Thyroid gland (tissue), 4 donors: Measurements from ENCODE around the gene LYRM9. TPM values are rescaled to one million over a fixed set of nuclear protein-coding genes. Genes with fewer than 3 reads are reported as not detected.
"Not testable (repeated sequence)": the region's sequence is repeated elsewhere in the genome, so short reads cannot be mapped to it uniquely, and the experiment has no call there.

Experiments used
- DNase-seq, 2 donors: peaks; one replicate each; pipeline ENCODE4 v3.0.0-alpha.2; 2019
- H3K27ac ChIP-seq, 3 donors: fragments of 200-600 bp; sonication (generic); 1 replicate in 2 of 3; 2 replicates in 1 of 3; pipeline ENCODE4 v1.5.1; 2016 to 2019; ENCODE audit warnings: mild to moderate bottlenecking in 1 of 3, moderate library complexity in 1 of 3
- H3K27me3 ChIP-seq: fragments of 200-600 bp; sonication (generic); one replicate; pipeline ENCODE4 v1.5.1; 2019
- H3K36me3 ChIP-seq, 2 donors: fragments of 200-600 bp; sonication (generic); one replicate each; pipeline ENCODE4 v1.5.1; 2016 to 2019
- H3K4me1 ChIP-seq, 2 donors: fragments of 200-600 bp; sonication (generic); one replicate each; pipeline ENCODE4 v1.5.1; 2017 to 2019
- H3K4me3 ChIP-seq, 3 donors: fragments of 200-600 bp; sonication (generic); replicated peaks in 1 of 3; 1 replicate in 2 of 3; 2 replicates in 1 of 3; pipeline ENCODE4 v1.5.1; 2016; ENCODE audit warnings: mild to moderate bottlenecking in 1 of 3
- H3K9me3 ChIP-seq: fragments of 200-600 bp; sonication (generic); one replicate; pipeline ENCODE4 v1.5.1; 2017
- POLR2A ChIP-seq, 2 donors: fragments of 450-650 bp; IDR thresholded peaks; one replicate each; pipeline ENCODE4 v1.6.1; 2017; ENCODE audit warnings: antibody characterized with exemption in 2 of 2, mild to moderate bottlenecking in 2 of 2, moderate library complexity in 1 of 2
- WGBS, 2 donors: methylation state at CpG; one replicate each; pipeline ENCODE4 v1.1.5; 2017; 5-methylcytosine and 5-hydroxymethylcytosine counted together
- intact Hi-C: fragments of 100-400 bp; cut with DNase I; formaldehyde crosslinking; loops from one replicate; pipeline ENCODE4 v1.15.1; 2023
- total RNA-seq, 4 donors: library from RNA; depleted of rRNA; stranded (reverse); fragments of >200 nt; gene quantifications; one replicate each; pipeline ENCODE4 v1.2.3, GENCODE V29; 2016
- TF ChIP-seq, protein P1 (sequence below), 6 experiments: fragments of 200-600 bp in 3 of 6; fragments of 450-650 bp in 3 of 6; sonication (generic) in 3 of 6; IDR thresholded peaks; one replicate each; pipeline ENCODE4 v1.5.1; 2016 to 2019; ENCODE audit warnings: antibody characterized with exemption in 6 of 6, mild to moderate bottlenecking in 2 of 6, inconsistent platforms in 1 of 6, moderate library complexity in 1 of 6

LYRM9 gene
- total RNA-seq, 4 donors from 2014 or later = 25.5 to 52.7 (median 46.4) TPM

GRCh38 chr17:27888067-27888466, 5.1 kb downstream of the LYRM9 start:
- 87 to 89% methylated on average over 2 of the region's 2 CpGs for WGBS, 2 donors
- Histone ChIP-seq H3K4me1 (peaks cover 32 to 39% of the 10 kb centered on the region in 2 donors), H3K4me3 (no peak overlapping the region), H3K27me3 (no peaks in the 10 kb centered on the region), H3K9me3 (no peaks in the 10 kb centered on the region), H3K36me3 (no peaks in the 10 kb centered on the region), H3K27ac (peak overlapping the region; percentile 79 to 87 (median 81))
- intact Hi-C loops = no loop called here
- TF ChIP-seq, protein P1, sequence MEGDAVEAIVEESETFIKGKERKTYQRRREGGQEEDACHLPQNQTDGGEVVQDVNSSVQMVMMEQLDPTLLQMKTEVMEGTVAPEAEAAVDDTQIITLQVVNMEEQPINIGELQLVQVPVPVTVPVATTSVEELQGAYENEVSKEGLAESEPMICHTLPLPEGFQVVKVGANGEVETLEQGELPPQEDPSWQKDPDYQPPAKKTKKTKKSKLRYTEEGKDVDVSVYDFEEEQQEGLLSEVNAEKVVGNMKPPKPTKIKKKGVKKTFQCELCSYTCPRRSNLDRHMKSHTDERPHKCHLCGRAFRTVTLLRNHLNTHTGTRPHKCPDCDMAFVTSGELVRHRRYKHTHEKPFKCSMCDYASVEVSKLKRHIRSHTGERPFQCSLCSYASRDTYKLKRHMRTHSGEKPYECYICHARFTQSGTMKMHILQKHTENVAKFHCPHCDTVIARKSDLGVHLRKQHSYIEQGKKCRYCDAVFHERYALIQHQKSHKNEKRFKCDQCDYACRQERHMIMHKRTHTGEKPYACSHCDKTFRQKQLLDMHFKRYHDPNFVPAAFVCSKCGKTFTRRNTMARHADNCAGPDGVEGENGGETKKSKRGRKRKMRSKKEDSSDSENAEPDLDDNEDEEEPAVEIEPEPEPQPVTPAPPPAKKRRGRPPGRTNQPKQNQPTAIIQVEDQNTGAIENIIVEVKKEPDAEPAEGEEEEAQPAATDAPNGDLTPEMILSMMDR (IDR thresholded peaks at IDR 0.05) = no peak
- no peak for DNase-seq

DNA sequence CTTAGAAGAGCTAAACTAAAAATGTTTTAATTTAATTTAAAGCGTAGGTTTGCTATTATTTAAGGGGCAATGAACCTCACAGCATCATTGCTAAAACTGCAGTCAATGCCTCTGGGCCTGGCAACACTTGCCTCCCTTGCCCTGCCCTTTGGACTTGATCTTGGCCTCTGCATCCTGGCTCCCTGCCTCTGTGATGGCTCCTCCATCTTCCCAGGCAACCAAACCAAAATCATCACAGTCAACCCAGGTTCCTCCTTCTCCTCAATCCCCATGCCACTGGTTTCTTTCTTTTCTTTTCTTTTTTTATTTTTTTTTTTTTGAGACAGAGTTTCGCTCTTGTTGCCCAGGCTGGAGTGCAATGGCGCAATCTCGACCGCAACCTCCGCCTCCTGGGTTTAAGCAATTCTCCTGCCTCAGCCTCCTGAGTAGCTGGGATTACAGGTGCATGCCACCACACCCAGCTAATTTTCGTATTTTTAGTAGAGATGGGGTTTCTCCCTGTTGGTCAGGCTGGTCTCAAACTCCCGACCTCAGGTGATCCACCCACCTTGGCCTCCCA, 6.7 kb downstream of the LYRM9 start:
- intact Hi-C loops, H3K36me3 ChIP-seq, H3K4me3 ChIP-seq, DNase-seq, H3K9me3 ChIP-seq, H3K27ac ChIP-seq, H3K27me3 ChIP-seq: not testable (repeated sequence)
- WGBS, 2 donors = 95 to 97% methylated on average over 8 of the region's 8 CpGs
- peaks cover 27 to 31% of the 10 kb centered on the region in 2 donors for H3K4me1 ChIP-seq

- Histone ChIP-seq H3K27me3 (no peaks in the 10 kb centered on the region), H3K4me1 (no peaks in the 10 kb centered on the region), H3K36me3 (no peaks in the 10 kb centered on the region), H3K9me3 (no peaks in the 10 kb centered on the region), H3K27ac (no peak overlapping the region), H3K4me3 (no peak overlapping the region)
- no peak for TF ChIP-seq POLR2A (IDR thresholded peaks at IDR 0.05)
- TF ChIP-seq, protein P1 (IDR thresholded peaks at IDR 0.05) = no peak
- no peak for DNase-seq
- intact Hi-C loops = no loop called here
- 85 to 87% methylated on average over 11 of the region's 11 CpGs for WGBS, 2 donors
Observed at GRCh38 chr17:27882162-27882840, 10.9 kb downstream of the LYRM9 start.

DNA sequence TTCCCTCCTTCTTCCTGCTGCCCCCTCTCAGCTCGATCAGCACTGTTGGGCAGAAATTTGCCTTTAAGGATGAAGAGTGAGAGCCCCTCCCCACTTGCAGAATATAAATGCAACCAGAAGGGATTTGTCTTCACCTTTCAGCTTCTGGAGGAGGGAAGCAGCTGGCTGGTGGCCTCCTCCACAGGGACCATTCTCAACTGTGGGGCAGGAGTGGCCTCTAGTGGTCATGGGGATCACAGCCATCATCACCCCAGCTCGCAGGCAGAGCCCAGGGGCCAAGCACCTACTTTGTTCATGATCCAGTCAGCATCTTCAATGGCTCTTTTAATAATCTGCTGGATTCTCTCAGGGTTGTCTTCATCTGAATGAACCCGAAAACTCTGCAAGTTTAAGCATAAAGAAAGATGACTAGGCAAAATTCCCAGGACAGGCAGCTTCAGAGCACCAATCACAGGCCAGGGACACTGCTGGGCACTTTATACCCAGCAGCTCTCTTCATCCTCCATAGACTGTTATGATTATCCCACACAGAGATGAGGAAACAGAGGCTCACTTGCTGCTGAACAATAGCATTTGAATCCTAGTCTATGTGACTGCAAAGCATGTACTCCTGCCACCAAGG, 13.1 kb downstream of the LYRM9 start:
- H3K4me1 ChIP-seq = no peaks in the 10 kb centered on the region
- intact Hi-C loops = loop anchor here (5.0 kb wide), 2 partner anchors 73 to 118 kb away; no protein-coding TSS in a partner anchor
- no peak for TF ChIP-seq POLR2A (IDR thresholded peaks at IDR 0.05)
- TF ChIP-seq, protein P1 (IDR thresholded peaks at IDR 0.05) = peak in 5 of 6 experiments; percentile 71 to 91 (median 74)
- no peaks in the 10 kb centered on the region for H3K36me3 ChIP-seq
- no peaks in the 10 kb centered on the region for H3K9me3 ChIP-seq
- H3K4me3 ChIP-seq = no peak overlapping the region
- H3K27ac ChIP-seq = no peak overlapping the region
- H3K27me3 ChIP-seq = no peaks in the 10 kb centered on the region
- WGBS, 2 donors = 31 to 32% methylated on average over 2 to 3 of the region's 3 CpGs
- DNase-seq = peak; percentile 74 to 78

GRCh38 chr17:27878776-27879562, 14.2 kb downstream of the LYRM9 start:
- DNase-seq = no peak
- Histone ChIP-seq H3K27ac (no peak overlapping the region), H3K36me3 (no peaks in the 10 kb centered on the region), H3K27me3 (no peaks in the 10 kb centered on the region), H3K4me3 (no peak overlapping the region), H3K9me3 (no peaks in the 10 kb centered on the region), H3K4me1 (no peaks in the 10 kb centered on the region)
- intact Hi-C loops = loop anchor here (5.0 kb wide), 2 partner anchors 72 to 117 kb away; no protein-coding TSS in a partner anchor
- no peak for TF ChIP-seq POLR2A (IDR thresholded peaks at IDR 0.05)
- TF ChIP-seq, protein P1 (IDR thresholded peaks at IDR 0.05) = no peak
- 81 to 87% methylated on average over 13 of the region's 13 CpGs for WGBS, 2 donors
